Kidney (tissue), 14 donors: Measurements from ENCODE around the gene LTB4R2. TPM values are rescaled to one million over a fixed set of nuclear protein-coding genes. Genes with fewer than 3 reads are reported as not detected.

ENCODE experiments used
- DNase-seq, 5 donors: peaks; one replicate each; pipeline ENCODE4 v3.0.0-alpha.2; 2013 to 2020
- FAIRE-seq: peaks from 2 replicates; lab custom pipeline; 2012; peaks lifted over from hg19 to GRCh38; lab: Jason Lieb, UNC
- H3K27ac ChIP-seq, 2 donors: one replicate each; pipeline ENCODE4 v1.7.0; 2013; ENCODE audit warnings: low read depth in 2 of 2, low read length in 2 of 2, inconsistent platforms in 1 of 2
- H3K27me3 ChIP-seq: one replicate; pipeline ENCODE4 v1.7.1; 2013; ENCODE audit warnings: low read length, inconsistent platforms; ENCODE audit not compliant: control insufficient read depth, insufficient read depth
- H3K36me3 ChIP-seq, 3 donors: one replicate each; pipeline versions ENCODE4 v1.7.0 to v1.7.1; 2013; ENCODE audit warnings: low read length in 3 of 3, control low read depth in 1 of 3, inconsistent platforms in 1 of 3; ENCODE audit not compliant: insufficient read depth in 3 of 3, control insufficient read depth in 2 of 3
- H3K4me1 ChIP-seq, 3 donors: one replicate each; pipeline versions ENCODE4 v1.7.0 to v1.7.1; 2013; ENCODE audit warnings: low read length in 3 of 3, inconsistent platforms in 1 of 3, low read depth in 1 of 3; ENCODE audit not compliant: control insufficient read depth in 2 of 3, insufficient read depth in 2 of 3
- H3K4me3 ChIP-seq, 3 donors: one replicate each; pipeline versions ENCODE4 v1.7.0 to v1.8.1; 2013; ENCODE audit warnings: low read length in 3 of 3, control low read depth in 1 of 3, inconsistent platforms in 1 of 3
- H3K9ac ChIP-seq, 3 donors: one replicate each; pipeline versions ENCODE4 v1.7.0 to v1.7.1; 2013; ENCODE audit warnings: low read length in 3 of 3, control low read depth in 1 of 3, inconsistent platforms in 1 of 3
- H3K9me3 ChIP-seq, 3 donors: one replicate each; pipeline versions ENCODE4 v1.7.0 to v1.7.1; 2013; ENCODE audit warnings: low read length in 3 of 3, control low read depth in 1 of 3, inconsistent platforms in 1 of 3; ENCODE audit not compliant: control insufficient read depth in 2 of 3, insufficient read depth in 1 of 3
- intact Hi-C: fragments of 100-400 bp; cut with DNase I; formaldehyde crosslinking; loops from one replicate; pipeline ENCODE4 v1.11.1; 2022
- polyA plus RNA-seq: library from polyadenylated mRNA; stranded (reverse); fragments of 350-450 nt; fragmentation: Illumina TruSeq; extraction: RNeasy Lipid Tissue Mini Kit (QIAGEN cat#74804); gene quantifications from one replicate; pipeline ENCODE4 v1.2.3, GENCODE V29; 2014; ENCODE audit warnings: low read depth, low replicate concordance; ENCODE audit not compliant: insufficient read depth
- total RNA-seq: library from RNA; stranded (reverse); fragmentation: NEBNext Ultra II Directional; extraction: Animal tissue kit (Norgen Biotek cat#: 25700); gene quantifications from one replicate; pipeline ENCODE4 v1.2.1, GENCODE V29; 2021
- TF ChIP-seq, protein P1 (sequence below): IDR thresholded peaks from 3 replicates; pipeline ENCODE4 v1.5.1; 2012; ENCODE audit warnings: mild to moderate bottlenecking, moderate library complexity, borderline replicate concordance; ENCODE audit not compliant: insufficient read depth; ENCODE audit errors: extremely low read depth
- donor health status: control.
- donor health status: control.
- donor health status: control.
- donor health status: control.
- donor health status: control.
- donor health status: DM: yes; HTN: yes; CAD: no.
- donor health status: Normal renal cell carcinoma (clear cell type).

LTB4R2 gene
- total and polyA plus RNA-seq, 2 donors from 2014 or later = 0.67 to 9.2 TPM

DNA sequence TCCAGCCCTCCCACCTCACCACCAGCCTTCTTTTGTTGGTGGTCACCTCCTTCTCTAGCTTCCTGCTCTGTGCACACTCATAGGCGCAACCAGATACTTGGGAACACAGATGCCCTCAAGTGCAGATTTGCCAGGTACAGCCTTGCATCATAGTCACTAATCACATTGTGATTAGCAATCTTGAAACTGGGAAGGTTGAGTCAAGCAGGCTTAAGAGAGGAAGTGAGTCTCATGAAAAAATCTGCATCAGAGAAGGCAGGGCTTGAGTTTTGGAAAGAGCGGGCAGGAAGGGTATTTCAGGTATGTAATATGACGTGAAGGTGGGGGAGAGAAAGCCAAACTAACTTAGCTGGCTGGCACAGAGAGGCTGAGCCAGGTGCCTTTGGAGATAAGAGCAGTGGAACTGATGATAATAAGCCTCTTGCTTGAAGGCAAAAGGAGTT, 35.8 kb upstream of the LTB4R2 start:
- TF ChIP-seq, protein P1, sequence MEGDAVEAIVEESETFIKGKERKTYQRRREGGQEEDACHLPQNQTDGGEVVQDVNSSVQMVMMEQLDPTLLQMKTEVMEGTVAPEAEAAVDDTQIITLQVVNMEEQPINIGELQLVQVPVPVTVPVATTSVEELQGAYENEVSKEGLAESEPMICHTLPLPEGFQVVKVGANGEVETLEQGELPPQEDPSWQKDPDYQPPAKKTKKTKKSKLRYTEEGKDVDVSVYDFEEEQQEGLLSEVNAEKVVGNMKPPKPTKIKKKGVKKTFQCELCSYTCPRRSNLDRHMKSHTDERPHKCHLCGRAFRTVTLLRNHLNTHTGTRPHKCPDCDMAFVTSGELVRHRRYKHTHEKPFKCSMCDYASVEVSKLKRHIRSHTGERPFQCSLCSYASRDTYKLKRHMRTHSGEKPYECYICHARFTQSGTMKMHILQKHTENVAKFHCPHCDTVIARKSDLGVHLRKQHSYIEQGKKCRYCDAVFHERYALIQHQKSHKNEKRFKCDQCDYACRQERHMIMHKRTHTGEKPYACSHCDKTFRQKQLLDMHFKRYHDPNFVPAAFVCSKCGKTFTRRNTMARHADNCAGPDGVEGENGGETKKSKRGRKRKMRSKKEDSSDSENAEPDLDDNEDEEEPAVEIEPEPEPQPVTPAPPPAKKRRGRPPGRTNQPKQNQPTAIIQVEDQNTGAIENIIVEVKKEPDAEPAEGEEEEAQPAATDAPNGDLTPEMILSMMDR = no peak
- Histone ChIP-seq H3K36me3 (no peaks in the 10 kb centered on the region), H3K27ac (no peak overlapping the region), H3K27me3 (no peaks in the 10 kb centered on the region), H3K4me1 (peaks cover 0 to 10% (median 0%) of the 10 kb centered on the region in 3 donors), H3K9ac (no peak overlapping the region), H3K9me3 (no peaks in the 10 kb centered on the region), H3K4me3 (no peak overlapping the region)
- intact Hi-C loops = no loop called here
- no peak for FAIRE-seq
- no peak for DNase-seq

DNA sequence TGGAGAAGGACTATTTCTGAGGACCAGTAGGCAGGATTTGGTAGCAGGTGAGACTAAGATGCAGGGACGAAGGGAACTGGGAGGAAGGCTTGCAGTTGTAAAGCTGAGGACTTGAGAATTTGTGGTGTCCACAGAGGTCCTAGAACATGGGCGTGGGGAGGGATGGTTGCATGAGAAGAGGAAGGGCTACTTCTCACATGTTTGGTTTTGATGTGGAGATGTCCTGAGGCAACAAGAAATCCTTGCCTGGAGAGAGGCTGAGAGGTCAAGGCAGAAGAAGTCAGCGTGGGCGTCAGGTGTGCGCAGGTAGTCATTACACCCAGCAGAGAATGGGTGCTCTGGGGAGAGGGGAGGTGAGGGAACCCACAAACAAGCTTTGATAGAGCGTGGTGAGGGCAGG, 32.9 kb upstream of the LTB4R2 start:
- no peak overlapping the region for H3K27ac ChIP-seq
- FAIRE-seq = no peak
- H3K4me3 ChIP-seq = no peak overlapping the region
- no peak for DNase-seq
- no peaks in the 10 kb centered on the region for H3K36me3 ChIP-seq
- H3K27me3 ChIP-seq = no peaks in the 10 kb centered on the region
- TF ChIP-seq, protein P1 = no peak
- peaks cover 0 to 3% (median 0%) of the 10 kb centered on the region in 3 donors for H3K4me1 ChIP-seq
- H3K9me3 ChIP-seq = no peaks in the 10 kb centered on the region
- H3K9ac ChIP-seq = no peak overlapping the region
- intact Hi-C loops = no loop called here

DNA sequence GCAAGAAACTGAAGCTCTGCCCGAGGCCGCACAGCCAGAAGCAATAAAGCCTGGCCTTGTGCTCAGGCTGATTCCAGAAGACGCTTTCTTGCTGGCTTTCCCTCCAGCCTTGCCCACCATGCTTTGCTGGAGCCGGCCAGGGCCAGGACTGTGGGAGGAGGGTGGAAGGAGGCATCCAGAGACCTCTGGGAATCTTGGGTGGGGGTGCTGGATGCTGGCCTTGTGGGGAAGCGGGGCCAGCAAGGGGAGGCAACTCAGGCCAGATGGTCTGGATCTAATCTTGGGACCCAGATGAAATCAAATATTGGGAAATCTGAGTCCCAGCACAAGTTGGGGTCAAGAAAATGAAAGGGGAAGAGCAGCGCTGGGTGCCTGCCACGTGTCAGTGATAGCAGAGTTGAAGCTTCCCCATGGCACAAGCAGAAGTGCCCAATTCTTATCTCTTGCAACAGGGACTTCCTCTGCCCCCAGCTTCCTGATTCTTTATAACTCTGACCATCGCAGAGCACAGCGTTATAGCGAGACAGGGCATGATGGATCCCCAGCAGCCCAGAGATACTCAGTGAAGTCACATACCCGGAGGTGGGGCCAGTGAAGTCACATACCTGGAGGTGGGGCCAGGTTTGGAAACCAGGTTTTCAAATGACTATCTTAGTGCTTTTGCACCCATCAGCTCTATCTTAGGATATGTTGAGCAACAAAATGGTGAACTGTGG, 32.2 kb upstream of the LTB4R2 start:
- intact Hi-C loops = no loop called here
- H3K4me3 ChIP-seq = no peak overlapping the region
- no peaks in the 10 kb centered on the region for H3K9me3 ChIP-seq
- no peaks in the 10 kb centered on the region for H3K27me3 ChIP-seq
- H3K36me3 ChIP-seq = no peaks in the 10 kb centered on the region
- TF ChIP-seq, protein P1 = no peak
- H3K27ac ChIP-seq = no peak overlapping the region
- DNase-seq = no peak
- FAIRE-seq = no peak
- peaks cover 0 to 3% (median 0%) of the 10 kb centered on the region in 3 donors for H3K4me1 ChIP-seq
- no peak overlapping the region for H3K9ac ChIP-seq
